K562 (cell line): Measurements from ENCODE around the gene ZSCAN32.

ENCODE experiments used
- CTCF ChIP-seq, 3 experiments: IDR thresholded peaks in 2 of 3; conservative IDR thresholded peaks in 1 of 3; 2 replicates each; pipeline ENCODE4 v1.5.1; 2011 to 2012; ENCODE audit warnings: low read length in 3 of 3, mild to moderate bottlenecking in 3 of 3, control low read depth in 2 of 3, improper control_type of control experiment in 1 of 3, inconsistent platforms in 1 of 3, low read depth in 1 of 3, mixed read lengths in 1 of 3, moderate library complexity in 1 of 3; ENCODE audit not compliant: insufficient read depth in 2 of 3
- FUS ChIP-seq: fragments of 200-400 bp; formaldehyde crosslinking; optimal IDR thresholded peaks from 2 replicates; pipeline ENCODE3; 2017; ENCODE audit warnings: low read depth, low read length
- HCFC1 ChIP-seq: IDR thresholded peaks from 2 replicates; pipeline ENCODE4 v1.6.1; 2012; ENCODE audit warnings: low read depth, low read length, improper control_type of control experiment
- KDM1A ChIP-seq, 2 experiments: fragments of 450-650 bp; IDR thresholded peaks; 2 replicates each; pipeline ENCODE4 v1.6.1; 2016; ENCODE audit warnings: mild to moderate bottlenecking in 2 of 2
- NBN ChIP-seq: fragments of 450-650 bp; IDR thresholded peaks from 2 replicates; pipeline ENCODE4 v1.6.1; 2016; ENCODE audit warnings: low read depth, mild to moderate bottlenecking
- SNIP1 ChIP-seq: fragments of 450-650 bp; IDR thresholded peaks from 2 replicates; pipeline ENCODE4 v1.7.1; 2017; ENCODE audit warnings: low read depth, mild to moderate bottlenecking
- ZNF217 ChIP-seq: sonication (generic); formaldehyde crosslinking; IDR thresholded peaks from 2 replicates; pipeline ENCODE4 v1.8.0; 2022; ENCODE audit warnings: mild to moderate bottlenecking, missing genetic modification reagents
- ZNF408 ChIP-seq: fragments of 250-450 bp; sonication (Bioruptor Pico); IDR thresholded peaks from 2 replicates; pipeline ENCODE4 v1.4.0; 2020; ENCODE audit warnings: low read depth, mild to moderate bottlenecking, moderate library complexity

- no peak for TF ChIP-seq CTCF (IDR thresholded peaks at IDR 0.05 in 2 of 3, conservative IDR thresholded peaks at IDR 0.05 in 1 of 3; ENCODE audit: insufficient read depth in 2 of 3, low read depth in 1 of 3, low read length in 3 of 3)
- no peak for TF ChIP-seq HCFC1
- TF ChIP-seq KDM1A (IDR thresholded peaks at IDR 0.05) = no peak
- TF ChIP-seq SNIP1 = no peak
- no peak for TF ChIP-seq ZNF408 (CRISPR knock-in tag)
- no peak for TF ChIP-seq NBN
- TF ChIP-seq FUS = no peak
- no peak for TF ChIP-seq ZNF217 (CRISPR knock-in tag)
These were observed 45.2 kb downstream of the ZSCAN32 start, which contains the start of gene OR2C1 for GRCh38 chr16:3355589-3355988.
